ENCODE measurements around the gene DOCK9.

The DOCK9 gene

DNA sequence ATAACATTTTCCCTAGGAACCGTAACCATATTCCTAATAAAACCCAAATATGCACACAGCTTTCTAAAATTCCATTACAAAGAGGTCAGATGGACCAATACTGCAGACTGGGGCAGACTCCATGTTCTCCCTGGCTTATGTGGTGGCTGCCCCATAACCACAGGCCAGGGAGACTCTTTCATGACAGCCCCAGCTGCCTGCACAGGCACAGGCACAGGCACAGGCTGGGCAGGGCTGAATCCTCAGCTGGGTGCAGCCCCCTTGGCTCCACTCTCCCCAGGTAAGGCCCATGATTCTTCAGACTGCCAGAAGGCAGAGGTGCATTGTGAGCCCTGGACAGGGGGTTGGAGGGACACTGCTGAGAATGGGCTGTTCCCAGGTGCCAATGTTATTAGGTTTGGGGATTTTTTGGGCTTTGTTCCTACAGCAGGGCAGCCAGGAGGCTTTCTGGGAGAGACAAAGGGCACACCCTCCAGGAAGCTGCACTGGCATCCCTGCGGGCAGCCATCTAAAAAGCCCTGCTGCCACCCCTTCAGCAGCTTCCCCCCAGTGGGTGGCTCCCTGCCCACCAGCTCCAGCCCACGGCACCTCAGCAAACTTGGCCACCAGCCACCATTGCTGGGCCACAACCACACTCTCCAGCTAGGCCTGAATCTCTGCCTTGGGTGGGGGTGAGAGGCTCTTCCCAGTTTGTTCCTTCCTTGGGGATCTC, 20.0 kb downstream of the DOCK9 start:
- H3K27ac ChIP-seq, result no peak overlapping the region
- TF ChIP-seq, protein P1, sequence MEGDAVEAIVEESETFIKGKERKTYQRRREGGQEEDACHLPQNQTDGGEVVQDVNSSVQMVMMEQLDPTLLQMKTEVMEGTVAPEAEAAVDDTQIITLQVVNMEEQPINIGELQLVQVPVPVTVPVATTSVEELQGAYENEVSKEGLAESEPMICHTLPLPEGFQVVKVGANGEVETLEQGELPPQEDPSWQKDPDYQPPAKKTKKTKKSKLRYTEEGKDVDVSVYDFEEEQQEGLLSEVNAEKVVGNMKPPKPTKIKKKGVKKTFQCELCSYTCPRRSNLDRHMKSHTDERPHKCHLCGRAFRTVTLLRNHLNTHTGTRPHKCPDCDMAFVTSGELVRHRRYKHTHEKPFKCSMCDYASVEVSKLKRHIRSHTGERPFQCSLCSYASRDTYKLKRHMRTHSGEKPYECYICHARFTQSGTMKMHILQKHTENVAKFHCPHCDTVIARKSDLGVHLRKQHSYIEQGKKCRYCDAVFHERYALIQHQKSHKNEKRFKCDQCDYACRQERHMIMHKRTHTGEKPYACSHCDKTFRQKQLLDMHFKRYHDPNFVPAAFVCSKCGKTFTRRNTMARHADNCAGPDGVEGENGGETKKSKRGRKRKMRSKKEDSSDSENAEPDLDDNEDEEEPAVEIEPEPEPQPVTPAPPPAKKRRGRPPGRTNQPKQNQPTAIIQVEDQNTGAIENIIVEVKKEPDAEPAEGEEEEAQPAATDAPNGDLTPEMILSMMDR (conservative IDR thresholded peaks at IDR 0.05), result no peak

DNA sequence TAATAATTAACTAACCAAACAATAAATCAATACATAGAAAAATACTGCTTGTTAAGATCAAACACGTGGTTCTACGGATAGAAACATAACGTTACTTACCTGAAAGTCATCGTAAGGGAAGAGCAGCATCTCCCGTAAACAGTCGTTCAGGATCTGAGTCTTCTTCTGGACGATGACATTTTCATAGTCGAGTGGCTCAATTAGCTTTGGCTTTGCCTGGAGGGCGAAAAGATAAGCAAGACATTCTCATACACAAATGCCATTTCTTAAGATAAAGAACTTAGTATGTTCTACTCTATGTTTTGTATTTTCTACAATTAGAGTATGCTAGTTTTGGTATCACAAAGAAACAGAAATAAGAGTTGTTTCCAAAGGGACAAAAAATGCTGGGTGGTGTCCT, 22.5 kb downstream of the DOCK9 start:
- no peak overlapping the region for H3K27ac ChIP-seq
- TF ChIP-seq, protein P1 (conservative IDR thresholded peaks at IDR 0.05), result no peak

DNA sequence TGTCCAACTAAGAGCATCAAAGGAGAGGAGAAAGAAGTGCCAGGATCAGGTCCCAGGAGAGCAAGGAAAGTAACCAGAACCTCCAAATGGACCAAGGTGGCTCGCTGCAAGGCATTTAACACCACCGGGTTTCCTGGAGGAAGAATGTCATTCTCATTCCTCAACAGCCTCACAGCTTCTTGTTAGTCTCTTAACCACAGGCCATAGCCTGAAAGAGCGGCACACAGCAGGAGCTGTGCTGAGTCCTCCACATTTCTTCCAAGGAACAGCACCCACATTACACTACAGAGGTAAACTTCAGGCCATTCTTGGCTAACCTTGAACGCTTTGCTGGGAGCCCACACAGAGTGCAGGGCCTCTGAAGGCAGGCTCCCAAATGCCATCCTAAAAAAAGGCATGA, 23.6 kb downstream of the DOCK9 start:
- TF ChIP-seq, protein P1 (conservative IDR thresholded peaks at IDR 0.05), result no peak
- no peak overlapping the region for H3K27ac ChIP-seq

GRCh38 chr13:98951266-98951665, 26.6 kb downstream of the DOCK9 start:
- H3K27ac ChIP-seq, result peak overlapping the region; percentile 23; the same call in 1 of the 2 replicates
- TF ChIP-seq, protein P1 (conservative IDR thresholded peaks at IDR 0.05), result no peak

GRCh38 chr13:98950705-98951104, 27.2 kb downstream of the DOCK9 start:
- H3K27ac ChIP-seq, result peak overlapping the region; percentile 23; the same call in 1 of the 2 replicates

GRCh38 chr13:98947925-98948324, 29.9 kb downstream of the DOCK9 start:
- 0 out of 2 replicates have a peak overlapping the region, but pooled peaks have one; percentile 13 for H3K27ac ChIP-seq
- TF ChIP-seq, protein P1 (conservative IDR thresholded peaks at IDR 0.05), result no peak

More at GRCh38 chr13:98950705-98951104, 27.2 kb downstream of the DOCK9 start:
- TF ChIP-seq, protein P1 (conservative IDR thresholded peaks at IDR 0.05), result no peak

GRCh38 chr13:98945863-98946605, 31.8 kb downstream of the DOCK9 start:
- TF ChIP-seq, protein P1 (conservative IDR thresholded peaks at IDR 0.05), result no peak
- H3K27ac ChIP-seq, result no peak overlapping the region

All from VCaP (cell line).